Stimulated activated CD8-positive, alpha-beta memory T cell treated with anti-CD3 and anti-CD28 coated beads, Interleukin-7, amount 100 ng/mL, for 1 hour (primary cell): Measurements from ENCODE around the gene CLEC18B.
"Not testable (repeated sequence)": the region's sequence is repeated elsewhere in the genome, so short reads cannot be mapped to it uniquely, and the experiment has no call there.

Source experiments
- DNase-seq, 2 donors: peaks; one replicate each; pipeline ENCODE4 v3.0.0-alpha.2; 2020; ENCODE audit warnings: low read depth in 2 of 2

CLEC18B gene

DNA sequence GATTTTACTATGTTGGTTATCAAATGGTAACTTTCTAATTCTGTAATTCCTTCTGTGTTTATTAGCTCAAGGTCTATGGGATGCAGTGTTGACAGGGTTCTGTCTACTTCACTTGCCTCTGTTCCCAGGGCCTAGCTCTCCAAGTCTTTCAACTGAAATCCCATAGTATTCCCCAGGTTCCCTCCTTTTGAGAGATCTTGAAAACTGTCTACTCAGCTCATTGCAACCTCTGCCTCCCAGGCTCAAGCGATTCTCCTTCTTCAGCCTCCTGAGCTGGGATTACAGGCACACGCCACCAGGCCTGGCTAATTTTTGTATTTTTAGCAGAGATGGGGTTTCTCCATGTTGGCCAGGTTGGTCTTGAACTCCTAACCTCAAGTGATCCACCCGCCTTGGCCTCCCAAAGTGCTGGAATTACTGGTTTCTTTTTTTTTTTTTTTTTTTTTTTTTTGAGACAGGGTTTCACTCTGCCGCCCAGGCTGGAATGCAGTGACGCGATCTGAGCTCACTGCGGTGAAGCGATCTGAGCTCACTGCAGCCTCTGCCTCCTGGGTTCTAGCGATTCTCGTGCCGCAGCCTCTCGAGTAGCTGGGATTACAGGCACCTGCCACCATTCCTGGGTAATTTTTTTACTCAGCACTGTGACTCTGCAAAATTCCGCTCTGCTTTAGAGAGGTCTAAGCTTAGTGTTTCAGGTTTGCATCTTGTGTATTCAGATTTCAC, 22.5 kb upstream of the CLEC18B start:
- DNase-seq, result not testable (repeated sequence)

DNA sequence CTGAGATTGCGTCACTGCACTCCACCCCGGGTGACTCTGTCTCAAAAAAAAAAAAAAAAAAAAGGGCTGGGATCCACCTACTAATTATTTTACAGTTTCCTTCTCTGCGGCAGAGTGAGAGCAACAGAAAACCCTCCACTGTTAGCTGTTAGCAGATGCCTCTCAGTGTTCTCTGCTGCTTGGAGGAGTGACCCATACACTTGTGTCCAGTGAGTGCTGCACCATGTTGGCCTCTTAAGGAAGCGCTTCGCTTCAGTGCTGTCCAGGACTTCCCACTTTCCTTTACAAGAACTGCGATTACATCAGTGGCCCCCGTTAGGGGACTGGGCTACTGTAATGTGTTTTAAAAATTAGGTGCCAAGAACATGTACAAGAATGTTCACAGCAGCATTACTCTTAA, 18.4 kb upstream of the CLEC18B start:
- DNase-seq, result no peak

DNA sequence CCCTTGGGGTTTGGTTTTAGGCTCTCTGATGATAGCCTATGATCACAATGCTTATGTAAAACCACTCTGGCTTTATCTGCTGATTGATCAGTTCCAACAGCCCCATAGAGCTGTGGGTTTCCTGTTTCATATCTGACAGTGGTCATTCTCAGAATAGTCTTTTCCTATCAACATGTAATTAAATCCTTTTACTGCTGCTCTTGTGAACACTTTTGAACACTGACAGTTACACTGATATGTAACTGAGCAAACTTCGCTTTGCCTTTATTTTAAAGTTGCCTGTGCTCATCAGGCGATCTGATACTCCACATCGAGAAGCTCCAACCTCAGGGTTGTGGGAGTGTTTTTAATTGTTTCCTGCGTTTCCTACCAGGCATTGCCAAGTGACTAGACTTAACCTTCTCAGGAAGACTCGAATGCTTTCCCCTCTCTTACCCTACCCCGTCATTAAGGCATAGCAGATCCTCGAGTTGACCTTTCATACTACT, 17.3 kb upstream of the CLEC18B start:
- no peak for DNase-seq

DNA sequence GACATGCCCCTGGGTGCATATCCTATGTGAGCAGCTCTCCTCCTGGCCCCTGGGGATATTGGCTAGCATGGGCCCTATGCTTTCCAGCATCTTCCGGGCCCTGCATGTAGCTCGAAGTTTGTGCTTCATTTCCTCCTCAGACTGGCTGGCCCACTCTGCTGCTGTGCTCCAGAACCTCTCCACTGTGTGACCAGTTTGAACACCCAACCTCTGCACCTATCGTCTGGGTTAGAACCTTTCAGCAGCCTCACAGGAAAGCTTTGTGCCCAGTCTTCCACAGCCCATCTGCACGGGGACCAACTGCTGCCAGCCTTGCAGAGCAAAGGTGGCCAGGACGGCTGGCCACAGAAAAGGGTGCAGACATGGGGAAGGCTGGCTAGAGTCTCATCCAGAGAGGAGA, 10.2 kb upstream of the CLEC18B start:
- DNase-seq, result no peak

DNA sequence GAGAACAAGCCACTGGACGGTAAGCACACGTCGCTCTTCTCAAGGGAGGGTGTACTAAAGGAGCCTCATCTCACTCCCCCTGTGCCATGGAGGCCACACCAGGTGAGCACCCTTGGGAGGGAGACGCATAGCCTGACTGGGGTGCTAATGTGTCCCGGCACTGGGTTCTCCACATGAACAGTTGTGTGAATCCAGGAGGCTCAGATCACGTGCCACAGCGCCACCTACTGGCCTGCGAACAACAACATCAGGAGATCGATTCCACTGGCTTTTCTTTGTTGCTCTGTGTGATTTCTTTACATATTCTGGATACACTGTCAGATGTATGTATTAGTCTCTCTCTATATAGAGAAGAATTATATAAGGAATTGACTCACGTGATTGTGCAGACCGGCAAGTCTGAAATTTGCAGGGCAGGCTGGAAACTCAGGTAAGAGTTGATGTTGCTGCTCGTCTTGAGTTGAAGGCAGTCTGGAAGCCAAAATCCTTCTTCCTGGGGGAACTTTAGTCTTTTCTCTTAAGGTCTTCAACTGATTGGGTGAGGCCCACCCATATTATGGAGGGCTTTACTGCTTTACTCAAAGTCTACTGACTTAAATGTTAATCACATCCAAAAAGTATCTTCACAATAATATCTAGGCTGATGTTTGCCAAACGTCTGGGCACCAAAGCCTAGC, 8.9 kb upstream of the CLEC18B start:
- DNase-seq, result peak; percentile 12 to 13

DNA sequence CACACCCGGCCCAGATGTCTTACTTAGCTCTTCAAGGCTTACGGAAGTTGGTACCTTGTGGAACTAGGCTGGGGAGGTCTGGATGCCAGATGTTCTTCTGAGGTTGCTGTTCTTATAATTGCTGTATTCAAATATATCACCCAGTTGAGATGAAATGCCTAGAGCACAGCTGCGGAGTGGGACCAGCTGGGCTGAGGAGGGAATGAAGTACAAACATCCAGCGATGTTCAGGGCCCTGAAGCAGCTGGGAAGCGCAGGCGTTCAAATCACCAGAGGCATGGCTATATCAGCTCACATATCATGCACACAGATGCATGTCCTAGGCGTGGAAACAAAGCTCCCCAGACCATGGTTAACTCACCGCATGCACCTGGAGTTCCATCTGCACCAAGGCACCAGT, 7.2 kb upstream of the CLEC18B start:
- DNase-seq, result not testable (repeated sequence)

DNA sequence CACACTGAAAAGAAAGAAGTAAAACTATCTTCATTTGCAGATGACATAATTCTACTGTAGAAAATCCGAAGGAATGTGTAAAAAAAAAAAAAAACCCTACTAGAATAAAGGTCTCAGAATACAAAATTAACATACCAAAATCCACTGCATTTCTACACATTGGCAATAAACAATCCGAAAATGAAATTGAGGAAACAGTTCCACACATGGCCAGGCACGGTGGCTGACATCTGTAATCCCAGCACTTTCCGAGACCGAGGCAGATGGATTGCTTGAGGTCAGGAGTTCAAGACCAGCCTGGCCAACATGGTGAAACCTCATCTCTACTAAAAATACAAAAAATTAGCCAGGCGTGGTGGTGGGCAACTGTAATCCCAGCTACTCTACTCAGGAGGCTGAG, 4.5 kb upstream of the CLEC18B start:
- DNase-seq, result not testable (repeated sequence)

DNA sequence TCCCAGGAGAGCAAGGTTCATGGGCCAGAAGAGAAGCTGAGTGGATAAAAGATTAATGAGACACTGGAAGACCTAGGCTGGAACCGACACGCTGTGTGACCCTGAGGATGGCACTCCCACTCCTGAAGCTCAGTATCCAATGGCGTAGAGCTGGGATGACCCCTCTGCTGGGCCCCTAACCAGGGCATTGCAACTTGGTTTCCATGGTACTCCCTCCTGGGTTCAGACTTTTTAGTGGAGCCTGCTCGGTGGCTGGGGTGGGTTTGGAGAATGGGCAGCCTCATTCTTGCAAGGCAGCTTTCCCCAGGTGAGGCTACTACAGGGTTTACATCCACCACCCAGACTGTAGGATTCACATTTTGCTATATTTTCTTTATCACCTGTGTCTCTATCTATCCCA, 2.4 kb upstream of the CLEC18B start:
- DNase-seq, result not testable (repeated sequence)

DNA sequence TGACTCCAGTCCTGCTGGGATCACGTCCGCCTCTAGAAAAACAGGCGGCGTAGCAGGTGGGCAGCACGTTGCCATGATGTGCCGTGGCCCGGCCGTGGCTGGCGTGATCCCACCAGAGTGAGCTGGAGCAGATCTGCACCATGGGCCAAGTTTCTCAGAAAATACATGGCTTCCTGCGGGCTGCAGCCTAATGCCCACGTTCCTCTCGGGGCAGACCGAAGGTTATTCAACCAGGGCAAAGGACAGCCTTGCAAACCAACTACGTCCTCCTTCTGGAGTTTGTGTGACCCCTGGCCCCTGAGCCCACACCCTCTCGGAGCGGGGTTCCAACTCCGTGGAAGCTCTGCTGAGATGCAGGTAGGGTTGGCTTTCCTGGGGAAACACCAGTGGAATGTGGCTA, 808 bp upstream of the CLEC18B start:
- DNase-seq, result not testable (repeated sequence)

DNA sequence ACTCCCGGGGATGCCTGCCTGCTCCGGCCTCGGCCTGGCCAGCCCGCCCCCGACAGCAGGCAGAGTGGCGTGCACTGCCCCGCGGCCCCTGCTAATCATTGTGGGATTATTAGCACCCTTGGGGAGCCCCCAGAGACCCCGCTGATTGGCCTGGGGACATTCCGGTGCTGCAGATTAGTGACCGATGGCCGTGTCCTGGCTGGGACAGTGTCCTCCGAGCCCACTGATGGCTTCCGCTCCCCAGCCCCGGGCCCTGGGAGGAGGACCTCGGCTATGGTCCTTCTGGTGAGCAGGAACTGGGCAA, 156 bp upstream of the CLEC18B start:
- DNase-seq, result not testable (repeated sequence)

DNA sequence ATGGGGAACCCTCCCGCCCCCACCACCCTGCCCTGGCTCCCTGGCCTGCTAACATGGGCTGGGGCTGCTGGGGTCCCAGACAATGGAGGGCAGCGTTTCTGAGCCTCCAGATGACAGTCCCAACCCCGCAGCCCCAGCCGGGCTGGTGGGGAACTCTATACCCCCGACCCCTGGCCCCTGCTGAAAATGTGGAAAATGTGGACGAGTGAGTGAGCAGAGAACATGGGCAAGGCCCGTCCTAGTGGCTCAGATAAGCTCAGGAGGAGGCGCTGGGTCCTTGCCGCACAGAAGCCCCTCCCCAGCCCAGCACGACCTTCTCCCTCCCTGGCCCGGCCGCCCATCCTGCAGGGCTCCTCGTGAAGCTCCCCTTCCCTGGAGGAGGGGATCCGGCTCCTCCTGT, 1.5 kb downstream of the CLEC18B start:
- DNase-seq, result not testable (repeated sequence)

DNA sequence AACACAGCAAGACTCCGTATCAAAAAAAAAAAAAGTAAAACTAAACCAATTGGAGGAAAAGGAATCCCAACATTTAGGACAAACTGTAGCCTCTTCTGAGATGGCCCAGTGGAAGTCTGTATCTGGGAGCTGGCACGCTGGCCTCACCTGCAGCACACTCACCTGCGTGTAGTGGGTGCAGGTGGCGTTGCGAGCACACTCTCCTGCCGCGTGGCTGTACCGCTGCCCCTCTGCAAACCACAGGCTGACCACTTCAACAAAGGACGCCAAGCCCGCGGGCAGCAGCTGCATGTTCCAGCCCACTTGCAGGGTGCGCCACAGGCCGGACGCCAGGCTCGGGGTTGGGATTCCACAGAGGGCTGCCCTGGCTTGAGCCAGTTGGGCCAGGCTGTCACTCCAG, 3.4 kb downstream of the CLEC18B start:
- DNase-seq, result not testable (repeated sequence)

DNA sequence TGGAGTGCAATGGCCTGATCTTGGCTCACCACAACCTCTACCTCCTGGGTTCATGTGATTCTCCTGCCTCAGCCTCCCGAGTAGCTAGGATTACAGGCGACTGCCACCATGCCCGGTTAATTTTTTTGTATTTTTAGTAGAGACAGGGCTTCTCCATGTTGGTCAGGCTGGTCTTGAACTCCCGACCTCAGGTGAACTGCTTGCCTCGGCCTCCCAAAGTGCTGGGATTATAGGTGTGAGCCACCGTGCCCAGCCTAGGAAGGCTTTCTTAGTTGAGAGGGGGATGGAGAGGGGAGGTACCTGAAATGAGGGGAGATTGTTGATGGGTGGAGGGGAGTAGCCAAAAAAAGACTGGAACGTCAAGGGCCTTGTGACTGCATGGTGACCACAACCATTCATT, 7.4 kb downstream of the CLEC18B start:
- DNase-seq, result not testable (repeated sequence)

DNA sequence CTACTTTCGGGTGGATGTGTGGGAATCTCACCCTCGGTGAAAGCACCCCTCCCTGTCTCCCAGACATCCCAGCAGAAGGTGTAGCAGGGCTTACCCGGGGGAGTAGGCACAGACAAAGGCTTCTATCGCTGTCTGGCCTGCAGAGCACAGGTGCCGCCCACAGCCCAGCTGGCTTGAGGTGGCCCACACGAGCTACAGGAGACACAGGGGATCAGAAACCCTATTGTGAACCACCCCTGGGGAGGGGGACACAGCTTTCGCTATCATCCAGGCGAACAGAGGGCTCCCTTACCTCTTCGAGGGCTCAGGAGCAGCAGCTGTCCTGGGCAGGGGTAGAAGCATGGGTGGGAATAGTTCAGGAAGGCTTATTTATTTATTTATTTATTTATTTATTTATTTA, 7.8 kb downstream of the CLEC18B start:
- not testable (repeated sequence) for DNase-seq

DNA sequence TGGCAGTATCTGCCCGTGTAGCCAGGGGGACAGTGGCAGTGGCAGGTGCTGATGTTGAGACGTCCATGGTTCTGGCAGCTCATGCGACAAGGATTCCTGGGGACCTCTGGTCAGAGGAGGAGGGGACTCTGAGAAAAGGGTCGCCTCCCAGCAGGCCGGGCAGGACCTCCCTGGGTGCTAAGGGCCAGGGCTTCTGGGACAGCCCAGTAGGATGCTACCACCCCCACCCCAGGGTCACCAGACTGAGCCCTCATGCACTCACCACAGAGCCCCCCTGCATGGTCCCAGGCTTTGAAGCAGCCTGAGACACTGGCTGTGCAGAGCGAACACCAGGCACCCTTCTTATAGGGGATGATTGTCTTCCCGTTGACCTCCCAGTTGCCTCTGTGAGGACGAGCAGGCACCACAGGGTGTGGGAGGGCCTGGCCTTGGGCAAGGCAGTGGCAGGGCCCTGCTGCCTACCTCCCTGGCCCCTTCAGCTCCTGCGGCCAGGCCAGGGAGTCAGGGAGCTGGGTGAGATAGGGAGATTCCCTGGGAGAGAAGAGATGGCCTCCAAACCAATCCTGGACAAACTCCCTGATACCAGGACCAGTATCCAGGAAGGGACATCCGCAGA, 8.4 kb downstream of the CLEC18B start:
- not testable (repeated sequence) for DNase-seq

DNA sequence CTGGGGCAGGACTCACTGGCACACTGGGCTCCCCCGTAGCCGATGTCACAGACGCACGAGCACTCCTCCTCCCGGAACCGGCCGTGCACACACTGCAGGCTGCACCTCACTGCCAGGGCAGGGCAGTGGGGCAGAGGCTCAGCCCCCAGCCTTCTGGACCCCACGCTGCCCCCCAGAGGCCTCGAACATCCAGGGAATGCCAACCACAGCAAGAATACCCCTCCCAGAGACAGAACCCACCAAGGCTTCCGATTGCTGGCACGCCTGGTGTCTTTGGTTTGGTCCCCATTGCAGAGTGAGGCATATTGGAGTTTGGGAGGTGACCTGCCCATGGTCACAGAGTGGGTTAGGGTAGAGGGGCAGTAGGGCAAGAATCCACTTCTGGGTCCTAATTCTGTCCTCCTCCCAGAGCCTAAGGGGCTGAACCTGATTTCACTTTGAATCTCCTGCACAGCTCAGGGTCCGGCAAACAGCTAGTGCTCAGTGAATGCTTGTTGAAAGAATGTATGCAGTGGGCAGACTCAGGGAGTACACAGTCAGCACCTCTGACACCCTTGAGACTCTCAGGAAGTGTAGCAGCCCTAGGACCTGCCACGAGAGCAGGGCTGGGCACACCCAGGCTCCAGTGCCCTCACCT, 9.0 kb downstream of the CLEC18B start:
- not testable (repeated sequence) for DNase-seq

DNA sequence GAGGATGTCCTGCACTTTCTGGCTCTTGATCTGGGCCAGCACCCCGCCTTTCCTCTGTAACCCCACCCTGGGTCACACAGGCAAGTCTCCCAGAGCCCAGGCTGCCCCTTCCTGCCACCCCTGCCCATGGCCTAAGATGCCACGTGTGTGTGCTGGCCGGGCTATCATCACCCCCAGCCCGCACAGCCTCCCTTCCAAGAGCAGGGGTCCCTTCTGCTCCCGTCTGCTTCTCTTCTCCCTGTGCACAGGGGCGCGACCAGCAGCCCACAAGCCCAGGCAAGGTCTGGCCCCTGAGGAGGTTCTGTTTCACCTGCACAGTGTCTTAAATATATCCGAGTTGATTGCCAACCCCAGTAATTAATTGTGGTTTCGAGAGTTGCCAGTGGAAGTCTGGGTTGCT, 10.3 kb downstream of the CLEC18B start:
- not testable (repeated sequence) for DNase-seq

DNA sequence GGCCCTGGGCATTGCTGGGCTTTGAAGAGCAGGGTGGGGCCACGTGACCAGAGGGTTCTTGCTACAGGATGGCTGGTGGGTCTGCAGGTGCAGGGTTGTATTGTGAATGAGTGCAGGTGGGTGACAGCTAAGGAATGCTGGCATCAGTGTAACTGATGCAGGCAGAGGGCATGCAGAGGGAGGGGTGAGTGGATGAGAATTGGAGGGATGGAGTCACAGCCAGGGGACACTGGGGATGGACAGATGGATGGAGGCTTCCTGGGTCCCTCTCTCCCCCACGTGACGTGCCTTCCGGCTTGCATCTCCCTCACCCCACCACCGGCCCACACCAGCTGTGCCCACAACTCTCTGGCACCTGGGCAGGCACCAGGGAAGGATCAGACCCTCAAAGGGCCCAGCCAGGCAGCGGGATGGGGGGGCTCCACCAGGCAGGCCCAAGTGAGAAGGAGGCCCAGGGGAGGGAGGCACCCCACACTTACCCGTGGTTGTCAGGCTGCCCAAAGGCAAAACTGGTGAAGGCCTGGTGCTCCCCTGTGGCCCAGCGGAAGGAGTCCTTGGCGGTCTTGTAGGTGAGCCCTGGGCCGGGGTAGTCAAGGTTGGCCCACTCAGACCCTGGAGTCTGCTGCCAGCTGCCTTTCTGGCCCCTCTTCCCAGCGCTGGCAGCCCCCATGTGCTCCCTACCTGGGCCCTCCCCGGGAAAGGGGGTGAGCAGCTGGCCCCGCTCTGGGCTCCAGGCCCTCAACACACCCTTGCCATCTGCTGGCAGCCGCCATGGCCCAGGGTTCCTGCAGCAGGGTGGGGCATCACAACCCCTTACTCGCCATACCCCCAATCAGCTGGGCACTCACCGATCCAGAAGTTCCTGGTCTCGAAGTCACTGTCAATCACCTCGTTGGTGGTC, 11.0 kb downstream of the CLEC18B start:
- DNase-seq, result not testable (repeated sequence)

DNA sequence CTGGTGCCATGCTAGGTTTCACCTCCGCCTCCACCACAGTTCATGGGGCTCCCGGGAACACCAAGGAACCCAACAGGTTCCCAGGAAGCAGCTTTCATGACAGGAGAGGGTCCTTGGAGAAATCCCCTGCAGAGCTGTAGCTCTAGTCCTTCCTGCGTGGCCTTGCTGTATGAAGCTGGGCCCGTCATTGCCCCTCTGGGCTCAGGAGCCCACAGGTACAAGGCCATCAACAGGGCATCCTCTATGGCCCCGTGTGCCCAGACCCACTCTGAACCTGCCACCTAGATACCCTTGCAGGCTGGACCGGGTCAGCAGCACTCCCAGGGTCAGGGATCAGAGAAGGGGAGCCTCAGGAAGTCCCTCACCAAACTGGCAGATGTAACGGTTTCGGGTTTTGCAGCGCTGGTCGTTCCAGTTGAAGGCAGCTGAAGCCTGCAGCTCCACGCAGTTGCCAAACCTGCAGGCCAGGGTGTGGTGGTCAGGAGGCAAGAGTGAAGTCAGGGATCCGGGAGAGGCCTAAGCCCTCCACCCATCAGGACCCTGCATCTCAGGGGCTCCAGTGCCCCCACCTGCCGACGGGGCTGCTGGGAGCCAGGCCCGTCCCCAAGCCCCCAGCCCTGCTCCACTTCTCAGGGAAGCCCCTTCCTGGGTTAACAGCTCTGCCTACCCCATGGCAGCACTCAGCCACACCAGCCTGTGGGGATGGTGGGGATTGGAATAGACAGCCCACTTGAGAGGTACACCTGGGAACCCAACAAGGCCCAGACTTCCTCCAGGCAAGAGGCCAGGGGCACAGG, 11.9 kb downstream of the CLEC18B start:
- DNase-seq, result not testable (repeated sequence)

DNA sequence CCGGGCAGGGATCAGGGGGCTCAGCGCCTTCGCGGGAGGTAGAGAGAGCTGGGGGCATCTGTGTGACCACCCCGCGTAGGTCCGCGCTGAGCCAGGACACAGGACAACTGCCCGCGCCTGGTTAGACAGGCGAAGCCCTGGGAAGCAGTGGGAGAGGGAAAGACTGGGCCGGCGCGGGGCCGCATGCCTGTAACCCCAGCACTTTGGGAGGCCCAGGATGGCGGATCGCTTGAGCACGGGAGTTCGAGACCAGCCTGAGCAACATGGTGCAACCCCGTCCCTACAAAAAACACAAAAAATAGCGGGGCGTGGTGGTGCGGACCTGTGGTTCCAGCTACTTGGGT, 13.9 kb downstream of the CLEC18B start:
- DNase-seq, result not testable (repeated sequence)
